Measurements from ENCODE around the gene CCDC116. TPM values are rescaled to one million over a fixed set of nuclear protein-coding genes. Genes with fewer than 3 reads are reported as not detected.

The CCDC116 gene
- total and polyA plus RNA-seq, 2 experiments from 2014 or later = 0.14 TPM; not detected in 1

GRCh38 chr22:21652010-21652546 is 19.5 kb downstream of the CCDC116 start:
- peak overlapping the region; percentile 97 for H3K27ac Mint-ChIP-seq
- H2AFZ ChIP-seq = peak overlapping the region; percentile 73; the same call in 1 of the 2 replicates

GRCh38 chr22:21652547-21653545 is 20.3 kb downstream of the CCDC116 start:
- peak; percentile 66 for DNase-seq (ENCODE audit: low spot score)
- peaks cover 12% of the 10 kb centered on the region for H3K27me3 Mint-ChIP-seq (ENCODE audit: insufficient read depth, low read depth, poor library complexity)
- H3K27ac ChIP-seq (ENCODE audit: low read depth) = no peak overlapping the region

More at GRCh38 chr22:21652010-21652546, 19.5 kb downstream of the CCDC116 start:
- no peak overlapping the region for H3K27ac ChIP-seq (ENCODE audit: low read depth)
- Mint-ChIP-seq H3K36me3 (ENCODE audit: low read depth) (peaks cover 34% of the 10 kb centered on the region), H3K4me3 (peak overlapping the region; percentile 94), H3K9me3 (no peaks in the 10 kb centered on the region), H3K27me3 (ENCODE audit: insufficient read depth, low read depth, poor library complexity) (peaks cover 9% of the 10 kb centered on the region), H3K4me1 (peaks cover 28% of the 10 kb centered on the region)
- ATAC-seq (peak; percentile 91), DNase-seq (ENCODE audit: low spot score) (peak; percentile 96)
- no peaks in the 10 kb centered on the region for H3K9me2 ChIP-seq (ENCODE audit: insufficient read depth)
- H3K4me1 ChIP-seq (ENCODE audit: insufficient read depth) = peaks cover 26% of the 10 kb centered on the region
- H3K36me3 ChIP-seq (ENCODE audit: insufficient read depth) = peaks cover 13% of the 10 kb centered on the region; the same call in 1 of the 2 replicates
- H3K4me2 ChIP-seq = peak overlapping the region; percentile 87
- H3K27me3 ChIP-seq (ENCODE audit: insufficient read depth) = no peaks in the 10 kb centered on the region
- H3K4me3 ChIP-seq = peak overlapping the region; percentile 62
- H3F3A ChIP-seq (replicated peaks; ENCODE audit: low read depth) = peaks cover 41% of the 10 kb centered on the region
- H4K20me1 ChIP-seq (replicated peaks; ENCODE audit: insufficient read depth) = no peaks in the 10 kb centered on the region; the same call in 1 of the 2 replicates
- H3K79me2 ChIP-seq (replicated peaks; ENCODE audit: insufficient read depth) = peaks cover 7% of the 10 kb centered on the region
- TF ChIP-seq POLR2AphosphoS5 (IDR thresholded peaks at IDR 0.05; ENCODE audit: low read depth) (peak; percentile 75), EZH2 (IDR thresholded peaks at IDR 0.05; ENCODE audit: low read depth, unreplicated experiment) (no peak)

More at GRCh38 chr22:21652547-21653545, 20.3 kb downstream of the CCDC116 start:
- H3K4me1 Mint-ChIP-seq = peaks cover 28% of the 10 kb centered on the region
- H3K27ac Mint-ChIP-seq = no peak overlapping the region
- peaks cover 7% of the 10 kb centered on the region for H3K79me2 ChIP-seq (replicated peaks; ENCODE audit: insufficient read depth)
- peaks cover 34% of the 10 kb centered on the region for H3K36me3 Mint-ChIP-seq (ENCODE audit: low read depth)
- peak overlapping the region; percentile 62 for H3K4me3 ChIP-seq
- peaks cover 42% of the 10 kb centered on the region for H3F3A ChIP-seq (replicated peaks; ENCODE audit: low read depth)
- ATAC-seq = peak; percentile 20
- H4K20me1 ChIP-seq (replicated peaks; ENCODE audit: insufficient read depth) = no peaks in the 10 kb centered on the region; the same call in 1 of the 2 replicates
- H3K9me2 ChIP-seq (ENCODE audit: insufficient read depth) = no peaks in the 10 kb centered on the region
- H3K4me1 ChIP-seq (ENCODE audit: insufficient read depth) = peaks cover 27% of the 10 kb centered on the region
- H3K27me3 ChIP-seq (ENCODE audit: insufficient read depth) = no peaks in the 10 kb centered on the region
- no peaks in the 10 kb centered on the region for H3K9me3 Mint-ChIP-seq
- TF ChIP-seq POLR2AphosphoS5 (IDR thresholded peaks at IDR 0.05; ENCODE audit: low read depth) (peak; percentile 20; the same call in 1 of the 2 replicates), NANOG (IDR thresholded peaks at IDR 0.05; ENCODE audit: borderline replicate concordance) (no peak), ETS1 (IDR thresholded peaks at IDR 0.05) (no peak), JUNB (IDR thresholded peaks at IDR 0.05; ENCODE audit: unreplicated experiment) (no peak), CTCF (conservative IDR thresholded peaks at IDR 0.05; ENCODE audit: low read depth in 2 of 2) (0 out of 4 replicates have a peak, but pooled peaks of 1 of the 2 experiments have one; percentile 15), CREB1 (CRISPR knock-in tag; IDR thresholded peaks at IDR 0.05; ENCODE audit: low read depth) (no peak)
- H2AFZ ChIP-seq = peak overlapping the region; percentile 73; the same call in 1 of the 2 replicates
- H3K4me2 ChIP-seq = peak overlapping the region; percentile 87
- peaks cover 13% of the 10 kb centered on the region; the same call in 1 of the 2 replicates for H3K36me3 ChIP-seq (ENCODE audit: insufficient read depth)
- peak overlapping the region; percentile 94 for H3K4me3 Mint-ChIP-seq

Measured in GM23338 (cell line).